NCI-H146 treated with DMSO at 0.1 percent for 48 hours (cell line): ENCODE data around the gene SUGCT.

Experiments used
- DNase-seq: peaks from one replicate; lab custom pipeline; 2025; ENCODE audit not compliant: unreplicated experiment; lab: John Stamatoyannopoulos, UW

Gene SUGCT

GRCh38 chr7:40706829-40707228, 572.0 kb downstream of the SUGCT start:
- DNase-seq, result no peak

- no peak for DNase-seq
Measured at GRCh38 chr7:40709062-40709964, 574.5 kb downstream of the SUGCT start.

DNA sequence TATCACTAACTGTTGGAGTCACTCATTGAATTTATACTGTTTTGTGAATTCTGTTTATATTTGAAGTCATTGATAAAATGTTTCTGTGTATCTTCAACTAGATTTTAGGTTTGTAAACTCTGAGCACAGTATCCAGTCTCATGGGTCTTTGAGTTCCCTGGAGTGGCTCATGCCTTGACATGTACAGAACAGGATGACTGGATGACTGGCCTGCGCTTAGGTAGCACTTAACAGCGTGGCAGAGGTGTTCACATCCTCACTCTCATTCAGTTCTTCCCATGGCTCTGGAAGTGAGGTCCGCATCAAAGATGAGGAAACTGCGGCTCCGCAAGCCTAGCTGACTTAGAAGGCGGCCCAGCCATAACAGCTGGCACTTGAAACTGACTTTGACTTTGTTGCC, 576.9 kb downstream of the SUGCT start:
- no peak for DNase-seq

- DNase-seq, result no peak
Measured at GRCh38 chr7:40714363-40715052, 579.7 kb downstream of the SUGCT start.

GRCh38 chr7:40715053-40715430, 580.2 kb downstream of the SUGCT start:
- DNase-seq, result no peak

DNA sequence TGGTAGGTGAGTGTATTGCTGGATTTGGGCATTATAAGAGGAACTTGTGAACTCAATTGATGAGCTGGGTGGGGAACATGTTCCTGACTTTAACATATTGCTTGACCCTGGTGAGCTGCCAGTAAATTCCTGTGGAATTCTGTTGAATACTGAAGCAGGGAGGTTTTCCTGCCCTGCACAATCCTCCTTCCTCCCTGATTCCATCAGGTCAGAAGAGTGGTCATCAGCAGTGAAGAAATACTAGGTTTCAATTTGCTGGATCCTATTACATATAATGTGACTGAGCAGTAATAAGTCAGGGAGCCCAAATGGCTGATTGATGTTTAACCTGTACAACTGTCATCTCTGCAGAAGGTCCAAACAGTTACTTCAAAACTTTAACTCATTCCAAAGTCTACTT, 581.2 kb downstream of the SUGCT start:
- DNase-seq, result no peak

DNA sequence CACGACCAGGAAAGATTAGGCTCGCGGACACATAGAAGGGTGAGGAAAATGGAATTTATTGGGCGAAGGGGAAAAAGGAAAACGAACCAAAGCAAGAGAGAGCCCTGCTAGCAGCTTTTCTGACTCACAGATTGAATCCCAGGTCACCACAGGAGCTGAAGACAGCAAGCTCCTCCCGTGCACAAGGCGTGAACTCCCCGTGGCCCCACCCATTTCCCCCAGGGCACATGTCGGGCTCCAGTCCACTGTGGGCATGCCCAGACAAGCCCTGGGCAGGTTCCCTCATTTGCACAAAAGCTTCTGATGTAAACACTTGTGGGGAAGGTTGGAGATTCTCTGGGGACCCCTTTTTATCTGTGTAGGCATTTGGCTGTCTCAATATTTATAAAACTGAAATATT, 582.4 kb downstream of the SUGCT start:
- no peak for DNase-seq

DNA sequence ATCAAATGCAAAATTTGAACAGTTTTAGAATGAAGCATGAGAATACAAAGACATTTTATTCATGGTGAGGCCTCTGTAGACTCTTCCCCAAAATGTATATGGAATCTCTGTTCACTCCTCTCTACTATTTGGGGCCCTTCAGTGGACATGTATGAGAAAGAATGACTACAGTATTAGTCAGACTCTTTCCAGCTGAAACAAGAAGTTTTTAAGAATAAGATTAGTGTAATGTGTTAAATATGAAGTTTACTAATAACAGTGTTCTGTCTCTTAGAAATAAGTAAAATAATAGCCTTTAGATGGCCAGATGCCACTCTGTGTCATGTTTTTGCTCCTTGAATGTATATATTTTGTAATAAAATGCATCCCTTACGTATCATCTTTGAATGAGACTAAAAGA, 585.6 kb downstream of the SUGCT start:
- DNase-seq, result no peak

DNA sequence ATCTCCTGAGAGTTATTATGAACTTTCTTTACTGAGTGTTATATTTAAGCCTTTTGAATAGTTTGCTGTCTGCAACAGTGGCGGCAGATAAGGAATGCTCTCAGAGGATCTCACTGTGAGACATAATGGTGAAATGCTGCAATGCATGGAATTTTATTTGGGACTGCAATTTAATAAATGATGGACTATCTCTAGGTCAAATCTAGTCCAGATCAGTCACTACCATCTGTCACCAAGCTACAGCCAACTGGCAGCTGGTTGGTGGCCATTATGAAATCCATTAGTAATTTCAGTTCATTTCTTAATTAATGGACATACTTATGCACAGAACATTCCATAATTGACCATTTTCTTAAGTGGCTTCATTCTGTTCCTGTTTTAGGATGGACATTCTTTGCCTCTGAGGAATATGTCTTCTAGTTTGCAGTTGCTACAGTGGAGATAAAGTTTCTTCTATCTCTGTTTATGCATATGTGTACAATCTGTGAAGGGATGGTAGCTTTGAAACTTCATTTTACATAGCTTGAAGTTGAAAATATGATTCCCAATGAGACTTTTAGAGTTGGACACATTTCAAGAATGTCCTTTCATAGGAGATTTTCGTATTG, 586.6 kb downstream of the SUGCT start:
- no peak for DNase-seq

GRCh38 chr7:40722242-40722641, 587.4 kb downstream of the SUGCT start:
- DNase-seq, result no peak

- no peak for DNase-seq
Measured at GRCh38 chr7:40723829-40724228, 589.0 kb downstream of the SUGCT start.

DNA sequence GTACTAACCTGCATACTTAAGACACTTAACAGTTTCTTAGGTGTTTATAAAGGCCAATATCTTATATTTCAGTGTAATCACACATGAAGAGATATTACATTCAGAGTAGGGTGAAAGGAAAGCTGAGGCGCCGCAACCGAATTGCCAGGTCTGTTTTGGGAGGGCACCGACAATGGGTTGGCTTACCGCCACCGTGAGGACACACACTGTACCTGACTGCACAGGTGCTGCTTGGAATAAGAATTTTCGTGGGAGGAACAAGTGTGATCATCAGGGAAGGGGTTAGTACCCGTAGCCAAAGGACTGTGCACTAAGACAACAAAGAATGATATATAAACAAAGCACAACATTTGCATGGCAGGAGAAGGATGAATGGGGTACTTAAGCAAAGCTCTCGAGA, 591.8 kb downstream of the SUGCT start:
- no peak for DNase-seq

DNA sequence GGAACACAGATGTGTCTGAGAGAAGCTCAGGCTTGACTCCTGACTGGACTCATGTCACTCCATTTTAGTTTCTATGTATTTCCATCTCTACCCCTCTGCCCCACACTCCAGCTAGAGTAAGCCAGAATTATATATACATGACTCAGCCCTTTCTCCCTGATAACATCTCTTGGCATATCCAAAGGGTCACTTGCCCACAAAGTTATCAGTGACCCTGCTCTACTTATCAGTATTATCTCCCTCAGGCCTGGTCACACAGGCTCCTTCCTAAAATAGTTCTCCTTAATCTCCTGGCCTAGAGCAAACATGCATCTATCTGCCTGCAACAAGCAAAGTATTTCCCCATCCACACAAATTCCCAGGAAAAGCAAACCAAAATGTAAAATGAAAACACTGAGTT, 598.3 kb downstream of the SUGCT start:
- no peak for DNase-seq

DNA sequence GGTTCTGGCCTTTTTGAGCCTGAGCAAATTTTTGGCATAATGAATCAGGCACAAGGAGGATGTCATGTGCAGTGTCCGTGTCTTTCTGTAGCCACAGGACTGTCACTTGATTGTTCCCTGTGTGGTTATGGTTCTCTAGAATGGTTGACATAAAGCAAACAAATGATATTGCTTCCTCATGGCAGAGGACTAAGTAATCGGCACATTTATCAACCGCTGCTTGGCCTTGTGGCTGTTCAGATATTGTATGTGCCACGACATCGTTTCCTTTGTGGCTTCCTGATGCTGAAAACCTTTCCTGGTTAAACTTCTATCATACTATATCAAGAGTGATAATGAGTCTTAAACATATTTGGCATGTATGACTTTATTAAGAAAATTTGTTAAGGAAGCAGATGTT, 598.8 kb downstream of the SUGCT start:
- no peak for DNase-seq

DNA sequence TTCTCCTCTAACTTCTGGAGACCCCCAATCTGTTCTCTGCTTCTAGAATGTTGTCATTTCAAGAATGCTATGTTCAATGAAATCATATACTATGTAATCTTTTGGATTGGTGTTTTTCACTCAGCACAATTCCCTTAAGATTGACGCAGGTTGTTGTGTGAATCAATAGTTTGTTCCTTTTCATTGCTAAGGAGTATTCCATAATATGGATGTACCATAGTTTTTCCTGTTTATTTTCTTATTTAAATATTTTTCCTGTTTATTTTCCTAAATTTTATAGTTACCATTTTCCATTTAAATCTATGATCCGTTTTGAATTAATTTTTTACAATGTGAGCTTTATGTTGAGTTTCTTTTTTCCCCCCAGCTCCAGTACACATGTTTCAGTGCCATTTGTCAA, 604.5 kb downstream of the SUGCT start:
- no peak for DNase-seq

- no peak for DNase-seq
Measured at GRCh38 chr7:40742270-40742669, 607.5 kb downstream of the SUGCT start.

- no peak for DNase-seq
Measured at GRCh38 chr7:40746841-40747556, 612.2 kb downstream of the SUGCT start.

DNA sequence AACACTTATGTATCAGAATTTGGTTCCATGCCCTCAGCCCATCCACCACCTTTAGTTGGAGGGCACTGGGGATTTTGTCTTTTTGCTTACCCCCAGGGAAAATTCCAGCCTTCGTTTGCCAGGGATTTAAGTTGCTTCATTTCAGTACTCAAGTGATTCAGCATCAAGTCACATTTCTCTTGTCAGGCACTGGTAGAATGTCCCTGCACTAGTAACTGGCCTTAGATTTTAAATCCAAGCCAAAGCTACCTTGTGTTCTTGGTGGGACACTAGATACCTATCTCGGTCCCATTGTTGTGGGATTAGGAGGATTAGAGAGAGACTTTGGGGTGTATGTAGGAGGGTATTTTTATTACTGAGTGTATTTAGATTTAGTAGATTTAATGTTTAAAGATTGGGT, 613.1 kb downstream of the SUGCT start:
- DNase-seq, result no peak

GRCh38 chr7:40749877-40750276, 615.1 kb downstream of the SUGCT start:
- DNase-seq, result no peak

GRCh38 chr7:40753455-40753854, 618.6 kb downstream of the SUGCT start:
- DNase-seq, result no peak

DNA sequence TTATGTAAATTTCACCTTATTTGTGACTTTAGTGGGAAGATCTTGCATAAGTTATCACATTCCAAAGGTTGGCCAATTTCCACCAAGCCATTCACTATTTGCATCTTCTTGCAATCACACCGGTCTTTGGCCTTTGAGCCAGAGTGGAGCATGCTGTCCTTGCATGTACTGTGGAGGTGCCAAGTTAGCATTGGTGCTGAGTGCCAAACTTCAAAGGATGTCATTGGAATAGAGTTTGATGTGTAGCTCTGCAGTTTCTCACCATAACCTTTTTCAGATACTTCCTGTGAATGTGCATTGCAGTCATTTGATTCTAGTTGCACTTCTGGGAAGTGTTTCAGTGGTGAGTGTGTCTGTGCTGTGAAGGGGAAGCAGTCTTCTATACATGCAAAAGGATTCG, 620.6 kb downstream of the SUGCT start:
- DNase-seq, result no peak
